IMR-90 (cell line): ENCODE data around the gene SHISAL1. TPM values are rescaled to one million over a fixed set of nuclear protein-coding genes. Genes with fewer than 3 reads are reported as not detected.
A peak's percentile ranks its signal among the peaks of the same experiment; 100 is the strongest.

Experiments used
- ATAC-seq: fragments of 200-7000 bp; cut with Tn5 transposase; 2 replicates; pipeline ENCODE4 v1.9.1; 2020; ENCODE audit warnings: low read depth, mild to moderate bottlenecking, moderate library complexity
- BruUV-seq: library from RNA; stranded (reverse); fragments of 400-500 nt; replicated peaks from 2 replicates; lab custom pipeline; 2021; lab: Mats Ljungman, UMichigan
- CTCF ChIA-PET: fragments of 300-600 bp; formaldehyde crosslinking; extraction: SDS; loops from one replicate; lab custom pipeline; 2021; ENCODE audit warnings: antibody characterized with exemption; lab: Yijun Ruan, JAX
- POLR2A ChIA-PET: fragments of 300-600 bp; sonication (Branson Sonifier 250); formaldehyde crosslinking; loops from one replicate; lab custom pipeline; 2022; ENCODE audit warnings: antibody characterized with exemption; ENCODE audit not compliant: unreplicated experiment; lab: Charles Lee
- DNase-seq: peaks from one replicate; pipeline ENCODE4 v3.0.0; 2013
- H2AFZ ChIP-seq: replicated peaks from 2 replicates; pipeline ENCODE3; 2013; ENCODE audit warnings: low read length, mild to moderate bottlenecking; ENCODE audit not compliant: poor library complexity
- H2AK5ac ChIP-seq: 2 replicates; pipeline ENCODE4 v1.6.1; 2013; ENCODE audit warnings: low read depth, low read length, inconsistent platforms
- H2AK9ac ChIP-seq: replicated peaks from 2 replicates; pipeline ENCODE3; 2013; ENCODE audit warnings: mild to moderate bottlenecking, low read depth, low read length, moderate library complexity; ENCODE audit not compliant: poor library complexity
- H2BK120ac ChIP-seq: 2 replicates; pipeline ENCODE4 v1.6.1; 2013; ENCODE audit warnings: low read depth, low read length, inconsistent platforms
- H2BK15ac ChIP-seq: 3 replicates; pipeline ENCODE4 v1.6.1; 2013; ENCODE audit warnings: low read depth, low read length, inconsistent platforms
- H2BK20ac ChIP-seq: 2 replicates; pipeline ENCODE4 v1.6.1; 2013; ENCODE audit warnings: low read depth, mild to moderate bottlenecking, inconsistent platforms, low read length, moderate library complexity
- H2BK5ac ChIP-seq: 2 replicates; pipeline ENCODE4 v1.6.1; 2013; ENCODE audit warnings: mild to moderate bottlenecking, low read depth, low read length, inconsistent platforms; ENCODE audit not compliant: poor library complexity, severe bottlenecking
- H3K14ac ChIP-seq: replicated peaks from 2 replicates; pipeline ENCODE4 v1.6.1; 2013; ENCODE audit warnings: low read depth, low read length, inconsistent platforms
- H3K18ac ChIP-seq: 2 replicates; pipeline ENCODE4 v1.6.1; 2013; ENCODE audit warnings: low read depth, low read length, control low read depth
- H3K23ac ChIP-seq: 2 replicates; pipeline ENCODE4 v1.6.1; 2013; ENCODE audit warnings: low read depth, low read length, inconsistent platforms
- H3K27ac ChIP-seq: 2 replicates; pipeline ENCODE4 v1.5.1; 2013; ENCODE audit warnings: mild to moderate bottlenecking, control low read depth, low read length; ENCODE audit not compliant: insufficient read depth
- H3K27me3 ChIP-seq: 2 replicates; pipeline ENCODE4 v1.6.1; 2013; ENCODE audit warnings: low read length; ENCODE audit not compliant: control insufficient read depth, insufficient read depth
- H3K36me3 ChIP-seq: 2 replicates; pipeline ENCODE4 v1.6.1; 2013; ENCODE audit warnings: low read length, mixed read lengths; ENCODE audit not compliant: control insufficient read depth, insufficient read depth
- H3K4ac ChIP-seq: 2 replicates; pipeline ENCODE4 v1.6.1; 2013; ENCODE audit warnings: low read depth, low read length, inconsistent platforms
- H3K4me1 ChIP-seq: 2 replicates; pipeline ENCODE4 v1.6.1; 2013; ENCODE audit warnings: low read length, mixed read lengths; ENCODE audit not compliant: control insufficient read depth, insufficient read depth
- H3K4me2 ChIP-seq: 2 replicates; pipeline ENCODE4 v1.6.1; 2013; ENCODE audit warnings: low read depth, mild to moderate bottlenecking, control low read depth, low read length, moderate library complexity
- H3K4me3 ChIP-seq: 2 replicates; pipeline ENCODE4 v1.5.1; 2013; ENCODE audit warnings: low read depth, mild to moderate bottlenecking, control low read depth, low read length, moderate library complexity; ENCODE audit not compliant: insufficient read depth
- H3K56ac ChIP-seq: 2 replicates; pipeline ENCODE4 v1.6.1; 2013; ENCODE audit warnings: low read length, inconsistent platforms; ENCODE audit not compliant: insufficient read depth; ENCODE audit errors: extremely low read depth
- H3K79me1 ChIP-seq, 2 experiments: 2 replicates each; pipeline ENCODE4 v1.6.1; 2013; ENCODE audit warnings: low read length in 2 of 2, inconsistent platforms in 1 of 2, low read depth in 1 of 2
- H3K9ac ChIP-seq: 2 replicates; pipeline ENCODE4 v1.6.1; 2013; ENCODE audit warnings: low read depth, low read length, control low read depth
- H3K9me1 ChIP-seq: 2 replicates; pipeline ENCODE4 v1.6.1; 2013; ENCODE audit warnings: low read length, inconsistent platforms; ENCODE audit not compliant: insufficient read depth
- H3K9me3 ChIP-seq: 2 replicates; pipeline ENCODE4 v1.6.1; 2013; ENCODE audit warnings: low read length; ENCODE audit not compliant: control insufficient read depth, insufficient read depth
- H4K20me1 ChIP-seq: 2 replicates; pipeline ENCODE4 v1.6.1; 2013; ENCODE audit warnings: low read length, inconsistent platforms; ENCODE audit not compliant: insufficient read depth
- H4K5ac ChIP-seq: 2 replicates; pipeline ENCODE4 v1.6.1; 2013; ENCODE audit warnings: mild to moderate bottlenecking, low read depth, low read length, control low read depth
- H4K8ac ChIP-seq, 2 experiments: 2 replicates each; pipeline ENCODE4 v1.6.1; 2013; ENCODE audit warnings: low read depth in 2 of 2, low read length in 2 of 2, control low read depth in 1 of 2, inconsistent platforms in 1 of 2
- H4K91ac ChIP-seq: 2 replicates; pipeline ENCODE4 v1.6.1; 2013; ENCODE audit warnings: low read depth, low read length, inconsistent platforms; ENCODE audit not compliant: insufficient read depth
- CEBPB ChIP-seq: IDR thresholded peaks from 2 replicates; pipeline ENCODE4 v1.6.1; 2012; ENCODE audit warnings: low read depth, low read length, improper control_type of control experiment
- FOS ChIP-seq: fragments of 150-350 bp; IDR thresholded peaks from 2 replicates; pipeline ENCODE4 v1.6.1; 2016; ENCODE audit warnings: low read depth, low read length
- MAFK ChIP-seq: IDR thresholded peaks from 2 replicates; pipeline ENCODE4 v1.6.1; 2012; ENCODE audit warnings: low read depth, low read length, improper control_type of control experiment
- MAZ ChIP-seq: IDR thresholded peaks from 2 replicates; pipeline ENCODE4 v1.6.1; 2012; ENCODE audit warnings: low read depth, mild to moderate bottlenecking, low read length, improper control_type of control experiment, moderate library complexity, borderline replicate concordance
- MXI1 ChIP-seq: IDR thresholded peaks from 2 replicates; pipeline ENCODE4 v1.6.1; 2012; ENCODE audit warnings: low read depth, mild to moderate bottlenecking, low read length, moderate library complexity, borderline replicate concordance
- RAD21 ChIP-seq: IDR thresholded peaks from 2 replicates; pipeline ENCODE4 v1.6.1; 2012; ENCODE audit warnings: low read length, improper control_type of control experiment
- RFX5 ChIP-seq: IDR thresholded peaks from 2 replicates; pipeline ENCODE4 v1.8.0; 2012; ENCODE audit warnings: low read depth, mild to moderate bottlenecking, low read length, moderate library complexity
- SMC3 ChIP-seq: fragments of 150-350 bp; IDR thresholded peaks from 2 replicates; pipeline ENCODE4 v1.6.1; 2016; ENCODE audit warnings: low read depth, mild to moderate bottlenecking, antibody characterized with exemption, low read length, moderate library complexity
- WGBS, 2 experiments: methylation state at CpG; one replicate each; pipeline versions ENCODE4 v1.1.5 to v1.1.7; 2013; ENCODE audit warnings: missing lambda C conversion rate in 2 of 2; ENCODE audit not compliant: insufficient read length in 1 of 2; ENCODE audit errors: extremely low coverage in 2 of 2; 5-methylcytosine and 5-hydroxymethylcytosine counted together
- dilution Hi-C: fragments of 300-500 bp; cut with HindIII; formaldehyde crosslinking; loops from one replicate; pipeline ENCODE4 v1.14.3; 2018; ENCODE audit warnings: low sequenced_read_pairs; ENCODE audit not compliant: unreplicated experiment
- in situ Hi-C: fragments of 300-500 bp; cut with MboI; formaldehyde crosslinking; loops from 3 replicates; pipeline ENCODE4 v1.14.3; 2019; ENCODE audit warnings: low sequenced_read_pairs, inconsistent platforms, mixed read lengths
- intact Hi-C: fragments of 100-400 bp; cut with micrococcal nuclease; formaldehyde crosslinking; loops from 2 replicates; pipeline ENCODE4 v1.10.0; 2022
- polyA plus RNA-seq, 3 experiments: library from polyadenylated mRNA; depleted of rRNA; stranded (reverse); fragments of >200 nt; gene quantifications; 2 replicates each; pipeline ENCODE4 v1.2.3, GENCODE V29; 2012; ENCODE audit warnings: low replicate concordance in 1 of 3
- total RNA-seq: library from RNA; depleted of rRNA; stranded (reverse); fragments of >200 nt; gene quantifications from 2 replicates; pipeline ENCODE4 v1.2.3, GENCODE V29; 2012
- TF ChIP-seq, protein P1 (sequence below): fragments of 150-350 bp; IDR thresholded peaks from 2 replicates; pipeline ENCODE4 v1.6.1; 2016; ENCODE audit warnings: low read depth, mild to moderate bottlenecking, low read length, moderate library complexity, borderline replicate concordance
- TF ChIP-seq, protein P2 (sequence below): conservative IDR thresholded peaks from 2 replicates; pipeline ENCODE4 v1.5.1; 2012; ENCODE audit warnings: mild to moderate bottlenecking, low read depth, low read length, improper control_type of control experiment

SHISAL1 gene
- total and polyA plus RNA-seq, 2 of the 4 experiments (the other 2 are of a cell fraction): 1.0 to 1.4 TPM

DNA sequence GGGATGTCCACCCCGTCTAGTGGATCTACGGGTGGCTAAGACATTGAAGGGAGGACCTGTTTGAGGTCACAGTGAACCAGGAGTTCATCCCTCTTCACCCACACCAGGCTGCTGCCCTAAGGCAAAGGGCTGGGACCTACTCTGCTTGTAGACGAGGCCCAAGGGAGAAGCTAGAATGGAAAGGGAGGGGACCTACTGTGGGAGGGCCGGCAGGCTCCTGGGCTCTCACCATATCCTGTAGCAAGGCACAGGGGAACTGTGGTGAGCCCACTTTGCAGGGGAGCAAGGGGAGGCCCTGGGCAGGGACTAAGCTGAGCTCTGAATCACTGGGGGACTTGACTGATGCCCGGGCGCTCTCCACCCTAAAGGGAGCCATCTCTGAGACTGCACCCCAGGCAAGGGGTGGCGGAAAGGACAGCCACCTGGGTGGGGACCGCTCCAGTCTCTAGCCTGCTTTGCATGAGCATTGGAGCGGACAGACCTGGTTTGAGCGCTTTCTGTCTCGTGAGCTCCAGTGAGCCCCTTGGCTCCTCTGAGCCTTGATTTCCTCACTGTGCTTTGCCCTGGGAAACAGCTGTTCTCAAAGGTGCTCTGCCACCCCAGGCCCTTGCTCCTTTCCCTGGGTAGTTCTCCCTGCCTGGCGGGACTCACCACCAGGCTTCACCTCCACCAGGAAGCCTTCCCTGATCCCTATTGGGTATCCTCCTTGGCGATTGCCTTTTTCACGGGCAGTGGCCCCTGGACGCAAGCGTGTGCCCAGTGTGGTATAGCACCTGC lies 107.8 kb downstream of the SHISAL1 start:
- ATAC-seq: no peak
- ChIA-PET POLR2A (no interaction called here), CTCF (no interaction called here)
- 66% methylated on average over 6 of the region's 16 CpGs; no CpG with 5 or more reads in 1 of the 2 experiments for WGBS, 2 experiments
- Histone ChIP-seq H2AK5ac (0 out of 2 replicates have a peak overlapping the region, but pooled peaks have one; percentile 18), H3K18ac (no peak overlapping the region), H4K8ac (no peak overlapping the region), H3K36me3 (no peaks in the 10 kb centered on the region), H3K9ac (no peak overlapping the region), H4K20me1 (no peaks in the 10 kb centered on the region), H2BK120ac (no peak overlapping the region), H3K56ac (no peak overlapping the region), H3K14ac (no peak overlapping the region), H3K9me3 (peaks cover 3% of the 10 kb centered on the region; the same call in 1 of the 2 replicates), H3K4ac (no peak overlapping the region), H2AK9ac (no peak overlapping the region), H2BK20ac (no peak overlapping the region), H4K5ac (no peak overlapping the region), H3K23ac (no peak overlapping the region), H3K4me3 (no peak overlapping the region), H3K4me1 (peaks cover 20% of the 10 kb centered on the region), H3K79me1 (no peaks in the 10 kb centered on the region), H2BK5ac (no peak overlapping the region), H2AFZ (no peak overlapping the region), H3K4me2 (no peak overlapping the region), H3K9me1 (peaks cover 10% of the 10 kb centered on the region), H3K27me3 (no peaks in the 10 kb centered on the region; the same call in 1 of the 2 replicates), H4K91ac (no peak overlapping the region), H2BK15ac (no peak overlapping the region), H3K27ac (no peak overlapping the region)
- in situ Hi-C loops (no loop called here), dilution Hi-C loops (no loop called here), intact Hi-C loops (no loop called here)
- DNase-seq: no peak
- no TSS peak for BruUV-seq
- TF ChIP-seq, protein P1, sequence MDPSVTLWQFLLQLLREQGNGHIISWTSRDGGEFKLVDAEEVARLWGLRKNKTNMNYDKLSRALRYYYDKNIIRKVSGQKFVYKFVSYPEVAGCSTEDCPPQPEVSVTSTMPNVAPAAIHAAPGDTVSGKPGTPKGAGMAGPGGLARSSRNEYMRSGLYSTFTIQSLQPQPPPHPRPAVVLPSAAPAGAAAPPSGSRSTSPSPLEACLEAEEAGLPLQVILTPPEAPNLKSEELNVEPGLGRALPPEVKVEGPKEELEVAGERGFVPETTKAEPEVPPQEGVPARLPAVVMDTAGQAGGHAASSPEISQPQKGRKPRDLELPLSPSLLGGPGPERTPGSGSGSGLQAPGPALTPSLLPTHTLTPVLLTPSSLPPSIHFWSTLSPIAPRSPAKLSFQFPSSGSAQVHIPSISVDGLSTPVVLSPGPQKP: no peak
- TF ChIP-seq SMC3 (no peak), MAZ (no peak), MXI1 (no peak), CEBPB (no peak), RFX5 (no peak), FOS (no peak), RAD21 (no peak), MAFK (no peak)
- TF ChIP-seq, protein P2, sequence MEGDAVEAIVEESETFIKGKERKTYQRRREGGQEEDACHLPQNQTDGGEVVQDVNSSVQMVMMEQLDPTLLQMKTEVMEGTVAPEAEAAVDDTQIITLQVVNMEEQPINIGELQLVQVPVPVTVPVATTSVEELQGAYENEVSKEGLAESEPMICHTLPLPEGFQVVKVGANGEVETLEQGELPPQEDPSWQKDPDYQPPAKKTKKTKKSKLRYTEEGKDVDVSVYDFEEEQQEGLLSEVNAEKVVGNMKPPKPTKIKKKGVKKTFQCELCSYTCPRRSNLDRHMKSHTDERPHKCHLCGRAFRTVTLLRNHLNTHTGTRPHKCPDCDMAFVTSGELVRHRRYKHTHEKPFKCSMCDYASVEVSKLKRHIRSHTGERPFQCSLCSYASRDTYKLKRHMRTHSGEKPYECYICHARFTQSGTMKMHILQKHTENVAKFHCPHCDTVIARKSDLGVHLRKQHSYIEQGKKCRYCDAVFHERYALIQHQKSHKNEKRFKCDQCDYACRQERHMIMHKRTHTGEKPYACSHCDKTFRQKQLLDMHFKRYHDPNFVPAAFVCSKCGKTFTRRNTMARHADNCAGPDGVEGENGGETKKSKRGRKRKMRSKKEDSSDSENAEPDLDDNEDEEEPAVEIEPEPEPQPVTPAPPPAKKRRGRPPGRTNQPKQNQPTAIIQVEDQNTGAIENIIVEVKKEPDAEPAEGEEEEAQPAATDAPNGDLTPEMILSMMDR: no peak
